Measurements from ENCODE around the gene BOD1.

DNA sequence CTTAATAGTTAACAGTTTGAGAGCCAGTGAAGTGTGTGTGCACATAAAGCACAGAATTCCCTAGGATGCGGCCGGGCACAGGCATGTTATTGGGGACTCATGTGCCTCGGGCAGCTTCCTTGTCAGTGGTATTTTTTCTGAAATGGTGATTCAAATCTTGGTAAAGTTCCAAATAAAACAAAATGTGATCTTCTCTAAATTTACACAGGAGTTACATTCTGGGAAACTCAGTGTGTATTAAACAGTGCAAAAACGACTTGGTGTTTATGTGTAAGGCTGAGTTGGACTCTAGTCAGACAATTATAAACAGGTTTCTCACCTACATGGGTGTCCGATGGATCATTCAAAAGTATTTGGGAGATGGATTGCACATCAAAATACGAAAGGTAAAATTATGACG is 48.9 kb downstream of the BOD1 start:
- TF ChIP-seq, protein P1, sequence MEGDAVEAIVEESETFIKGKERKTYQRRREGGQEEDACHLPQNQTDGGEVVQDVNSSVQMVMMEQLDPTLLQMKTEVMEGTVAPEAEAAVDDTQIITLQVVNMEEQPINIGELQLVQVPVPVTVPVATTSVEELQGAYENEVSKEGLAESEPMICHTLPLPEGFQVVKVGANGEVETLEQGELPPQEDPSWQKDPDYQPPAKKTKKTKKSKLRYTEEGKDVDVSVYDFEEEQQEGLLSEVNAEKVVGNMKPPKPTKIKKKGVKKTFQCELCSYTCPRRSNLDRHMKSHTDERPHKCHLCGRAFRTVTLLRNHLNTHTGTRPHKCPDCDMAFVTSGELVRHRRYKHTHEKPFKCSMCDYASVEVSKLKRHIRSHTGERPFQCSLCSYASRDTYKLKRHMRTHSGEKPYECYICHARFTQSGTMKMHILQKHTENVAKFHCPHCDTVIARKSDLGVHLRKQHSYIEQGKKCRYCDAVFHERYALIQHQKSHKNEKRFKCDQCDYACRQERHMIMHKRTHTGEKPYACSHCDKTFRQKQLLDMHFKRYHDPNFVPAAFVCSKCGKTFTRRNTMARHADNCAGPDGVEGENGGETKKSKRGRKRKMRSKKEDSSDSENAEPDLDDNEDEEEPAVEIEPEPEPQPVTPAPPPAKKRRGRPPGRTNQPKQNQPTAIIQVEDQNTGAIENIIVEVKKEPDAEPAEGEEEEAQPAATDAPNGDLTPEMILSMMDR (conservative IDR thresholded peaks at IDR 0.05; ENCODE audit: low read length), result no peak
- TF ChIP-seq EZH2phosphoT487 (IDR thresholded peaks at IDR 0.05; ENCODE audit: borderline replicate concordance), result no peak
